Measurements from ENCODE around the gene PPP2R2B. TPM values are rescaled to one million over a fixed set of nuclear protein-coding genes. Genes with fewer than 3 reads are reported as not detected.

The PPP2R2B gene
- polyA plus RNA-seq, 2 of the 4 experiments (the other 2 are of a cell fraction) = not detected

GRCh38 chr5:146588331-146589027 lies 290.1 kb downstream of the PPP2R2B start:
- FAIRE-seq (no peak), DNase-seq (ENCODE audit: low read depth in 1 of 2, low spot score in 1 of 2) (no peak), ATAC-seq (no peak)
- ChIA-PET POLR2A (no interaction called here), CTCF (no interaction called here)
- H3K27ac ChIP-seq = no peak overlapping the region
- no peaks in the 10 kb centered on the region for H3K4me1 ChIP-seq
- no peak overlapping the region for H3K4me2 ChIP-seq
- 4% methylated on average over 2 of the region's 2 CpGs for WGBS (ENCODE audit: missing lambda C conversion rate)
- TF ChIP-seq CBX2 (IDR thresholded peaks at IDR 0.05; ENCODE audit: borderline replicate concordance, low read depth) (no peak), KDM5A (IDR thresholded peaks at IDR 0.05) (no peak), CHD4 (IDR thresholded peaks at IDR 0.05; ENCODE audit: borderline replicate concordance) (no peak), MYC (IDR thresholded peaks at IDR 0.05; ENCODE audit: borderline replicate concordance, low read length) (no peak), RFX5 (IDR thresholded peaks at IDR 0.05) (no peak), CHD2 (IDR thresholded peaks at IDR 0.05; ENCODE audit: low read length, partially characterized antibody) (no peak), HES2 (IDR thresholded peaks at IDR 0.05) (no peak), POLR2A (IDR thresholded peaks at IDR 0.05; ENCODE audit: low read length) (no peak), NR3C1 (IDR thresholded peaks at IDR 0.05) (no peak), EP300 (IDR thresholded peaks at IDR 0.05) (no peak), BHLHE40 (IDR thresholded peaks at IDR 0.05; ENCODE audit: low read depth, low read length) (no peak), FOXS1 (CRISPR knock-in tag; IDR thresholded peaks at IDR 0.05) (no peak), ZFP36 (IDR thresholded peaks at IDR 0.05; ENCODE audit: borderline replicate concordance, partially characterized antibody) (no peak), SMC3 (IDR thresholded peaks at IDR 0.05) (no peak), CEBPB (IDR thresholded peaks at IDR 0.05) (no peak), ZC3H11A (IDR thresholded peaks at IDR 0.05) (no peak), CTCF (IDR thresholded peaks at IDR 0.05) (no peak), JUN (IDR thresholded peaks at IDR 0.05) (no peak)
- no peak overlapping the region for H3K4me3 ChIP-seq
- H3K9me3 ChIP-seq = no peaks in the 10 kb centered on the region

GRCh38 chr5:146586752-146587151 lies 291.8 kb downstream of the PPP2R2B start:
- TF ChIP-seq CEBPB (IDR thresholded peaks at IDR 0.05) (peak in 1 of 2 experiments; percentile 52; a peak in 1 of 4 replicates), MAZ (IDR thresholded peaks at IDR 0.05; ENCODE audit: borderline replicate concordance, low read depth, low read length) (no peak)
- CTCF ChIA-PET = no interaction called here
- Histone ChIP-seq H3K4me1 (no peaks in the 10 kb centered on the region), H3K4me2 (no peak overlapping the region), H3K4me3 (no peak overlapping the region), H3K27ac (no peak overlapping the region), H3K9me3 (no peaks in the 10 kb centered on the region)
- FAIRE-seq = no peak
- POLR2A ChIA-PET = no interaction called here
- 29% methylated on average over 5 of the region's 5 CpGs for WGBS (ENCODE audit: missing lambda C conversion rate)
- DNase-seq (ENCODE audit: low read depth in 1 of 2, low spot score in 1 of 2) = no peak
- no peak for ATAC-seq

GRCh38 chr5:146584750-146585149 lies 293.8 kb downstream of the PPP2R2B start:
- ChIA-PET POLR2A (no interaction called here), CTCF (no interaction called here)
- no peak for FAIRE-seq
- ATAC-seq = no peak
- 1% methylated on average over 2 of the region's 2 CpGs for WGBS (ENCODE audit: missing lambda C conversion rate)
- H3K4me1 ChIP-seq = no peaks in the 10 kb centered on the region
- H3K9me3 ChIP-seq = no peaks in the 10 kb centered on the region
- TF ChIP-seq MAFK (IDR thresholded peaks at IDR 0.05; ENCODE audit: partially characterized antibody) = peak; percentile 64
- no peak for TF ChIP-seq RCOR1 (IDR thresholded peaks at IDR 0.05; ENCODE audit: low read depth, low read length)
- H3K27ac ChIP-seq = no peak overlapping the region
- no peak overlapping the region for H3K4me3 ChIP-seq
- no peak for DNase-seq (ENCODE audit: low read depth in 1 of 2, low spot score in 1 of 2)
- H3K4me2 ChIP-seq = no peak overlapping the region
